Inferior parietal cortex (tissue), 1 donor: ENCODE results near the gene PBX3.

Experiments
- DNase-seq: peaks from one replicate; pipeline ENCODE4 v3.0.0-alpha.2; 2016; ENCODE audit errors: extremely low spot score

The PBX3 gene

GRCh38 chr9:125949703-125950460, 202.7 kb downstream of the PBX3 start:
- no peak for DNase-seq

- DNase-seq: no peak
These were observed 203.8 kb downstream of the PBX3 start for GRCh38 chr9:125950880-125951471.

- DNase-seq: no peak
These were observed 206.3 kb downstream of the PBX3 start for GRCh38 chr9:125953314-125954019.

- DNase-seq: no peak
These were observed 208.9 kb downstream of the PBX3 start for GRCh38 chr9:125956102-125956501.

GRCh38 chr9:125959315-125959714, 212.1 kb downstream of the PBX3 start:
- no peak for DNase-seq

- DNase-seq: peak; percentile 62
These were observed 212.9 kb downstream of the PBX3 start for GRCh38 chr9:125959951-125960619.

GRCh38 chr9:125960626-125961025, 213.5 kb downstream of the PBX3 start:
- no peak for DNase-seq

- peak; percentile 16 for DNase-seq
These were observed 213.9 kb downstream of the PBX3 start for GRCh38 chr9:125961072-125961471.

- no peak for DNase-seq
These were observed 216.8 kb downstream of the PBX3 start for GRCh38 chr9:125963932-125964331.

GRCh38 chr9:125964702-125965225, 217.6 kb downstream of the PBX3 start:
- DNase-seq: no peak

GRCh38 chr9:125965477-125965876, 218.3 kb downstream of the PBX3 start:
- no peak for DNase-seq

- no peak for DNase-seq
These were observed 219.3 kb downstream of the PBX3 start for GRCh38 chr9:125966466-125966865.

GRCh38 chr9:125966959-125967711, 220.0 kb downstream of the PBX3 start:
- DNase-seq: no peak

- no peak for DNase-seq
These were observed 221.7 kb downstream of the PBX3 start for GRCh38 chr9:125968714-125969374.

GRCh38 chr9:125969462-125969861, 222.3 kb downstream of the PBX3 start:
- DNase-seq: no peak

- DNase-seq: no peak
These were observed 222.7 kb downstream of the PBX3 start for GRCh38 chr9:125969868-125970267.

- no peak for DNase-seq
These were observed 223.2 kb downstream of the PBX3 start for GRCh38 chr9:125970340-125970739.

- DNase-seq: no peak
These were observed 223.9 kb downstream of the PBX3 start for GRCh38 chr9:125971050-125971449.

GRCh38 chr9:125972012-125972729, 225.0 kb downstream of the PBX3 start:
- DNase-seq: no peak

- DNase-seq: no peak
These were observed 226.4 kb downstream of the PBX3 start for GRCh38 chr9:125973547-125973946.
